Measurements from ENCODE around the gene RNU6-7.

GRCh38 chr14:32171469-32171868 is 30.4 kb upstream of the RNU6-7 start:
- TF ChIP-seq FOXJ3 (CRISPR knock-in tag; IDR thresholded peaks at IDR 0.05; ENCODE audit: borderline replicate concordance), result no peak
- TF ChIP-seq CTCF (IDR thresholded peaks at IDR 0.05), result no peak
- no peak for TF ChIP-seq ATF3 (CRISPR knock-in tag; conservative IDR thresholded peaks at IDR 0.05)
- TF ChIP-seq RELA (CRISPR knock-in tag; IDR thresholded peaks at IDR 0.05; ENCODE audit: borderline replicate concordance), result no peak
- TF ChIP-seq, protein P1, sequence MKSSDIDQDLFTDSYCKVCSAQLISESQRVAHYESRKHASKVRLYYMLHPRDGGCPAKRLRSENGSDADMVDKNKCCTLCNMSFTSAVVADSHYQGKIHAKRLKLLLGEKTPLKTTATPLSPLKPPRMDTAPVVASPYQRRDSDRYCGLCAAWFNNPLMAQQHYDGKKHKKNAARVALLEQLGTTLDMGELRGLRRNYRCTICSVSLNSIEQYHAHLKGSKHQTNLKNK (CRISPR knock-in tag; IDR thresholded peaks at IDR 0.05), result no peak
- TF ChIP-seq HMGXB4 (CRISPR knock-in tag; IDR thresholded peaks at IDR 0.05), result no peak
- TF ChIP-seq, protein P2, sequence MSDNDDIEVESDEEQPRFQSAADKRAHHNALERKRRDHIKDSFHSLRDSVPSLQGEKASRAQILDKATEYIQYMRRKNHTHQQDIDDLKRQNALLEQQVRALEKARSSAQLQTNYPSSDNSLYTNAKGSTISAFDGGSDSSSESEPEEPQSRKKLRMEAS (CRISPR knock-in tag; IDR thresholded peaks at IDR 0.05), result no peak
- TF ChIP-seq, protein P3, sequence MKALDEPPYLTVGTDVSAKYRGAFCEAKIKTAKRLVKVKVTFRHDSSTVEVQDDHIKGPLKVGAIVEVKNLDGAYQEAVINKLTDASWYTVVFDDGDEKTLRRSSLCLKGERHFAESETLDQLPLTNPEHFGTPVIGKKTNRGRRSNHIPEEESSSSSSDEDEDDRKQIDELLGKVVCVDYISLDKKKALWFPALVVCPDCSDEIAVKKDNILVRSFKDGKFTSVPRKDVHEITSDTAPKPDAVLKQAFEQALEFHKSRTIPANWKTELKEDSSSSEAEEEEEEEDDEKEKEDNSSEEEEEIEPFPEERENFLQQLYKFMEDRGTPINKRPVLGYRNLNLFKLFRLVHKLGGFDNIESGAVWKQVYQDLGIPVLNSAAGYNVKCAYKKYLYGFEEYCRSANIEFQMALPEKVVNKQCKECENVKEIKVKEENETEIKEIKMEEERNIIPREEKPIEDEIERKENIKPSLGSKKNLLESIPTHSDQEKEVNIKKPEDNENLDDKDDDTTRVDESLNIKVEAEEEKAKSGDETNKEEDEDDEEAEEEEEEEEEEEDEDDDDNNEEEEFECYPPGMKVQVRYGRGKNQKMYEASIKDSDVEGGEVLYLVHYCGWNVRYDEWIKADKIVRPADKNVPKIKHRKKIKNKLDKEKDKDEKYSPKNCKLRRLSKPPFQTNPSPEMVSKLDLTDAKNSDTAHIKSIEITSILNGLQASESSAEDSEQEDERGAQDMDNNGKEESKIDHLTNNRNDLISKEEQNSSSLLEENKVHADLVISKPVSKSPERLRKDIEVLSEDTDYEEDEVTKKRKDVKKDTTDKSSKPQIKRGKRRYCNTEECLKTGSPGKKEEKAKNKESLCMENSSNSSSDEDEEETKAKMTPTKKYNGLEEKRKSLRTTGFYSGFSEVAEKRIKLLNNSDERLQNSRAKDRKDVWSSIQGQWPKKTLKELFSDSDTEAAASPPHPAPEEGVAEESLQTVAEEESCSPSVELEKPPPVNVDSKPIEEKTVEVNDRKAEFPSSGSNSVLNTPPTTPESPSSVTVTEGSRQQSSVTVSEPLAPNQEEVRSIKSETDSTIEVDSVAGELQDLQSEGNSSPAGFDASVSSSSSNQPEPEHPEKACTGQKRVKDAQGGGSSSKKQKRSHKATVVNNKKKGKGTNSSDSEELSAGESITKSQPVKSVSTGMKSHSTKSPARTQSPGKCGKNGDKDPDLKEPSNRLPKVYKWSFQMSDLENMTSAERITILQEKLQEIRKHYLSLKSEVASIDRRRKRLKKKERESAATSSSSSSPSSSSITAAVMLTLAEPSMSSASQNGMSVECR (CRISPR knock-in tag; IDR thresholded peaks at IDR 0.05; ENCODE audit: borderline replicate concordance), result no peak
- TF ChIP-seq EMX1 (CRISPR knock-in tag; IDR thresholded peaks at IDR 0.05), result no peak
- no peak for TF ChIP-seq TEAD4 (CRISPR knock-in tag; IDR thresholded peaks at IDR 0.05)
- no peak for TF ChIP-seq E2F4 (CRISPR knock-in tag; IDR thresholded peaks at IDR 0.05; ENCODE audit: borderline replicate concordance, low read depth)
- no peak for TF ChIP-seq CBFB (CRISPR knock-in tag; IDR thresholded peaks at IDR 0.05; ENCODE audit: low read depth)
- TF ChIP-seq, protein P4, sequence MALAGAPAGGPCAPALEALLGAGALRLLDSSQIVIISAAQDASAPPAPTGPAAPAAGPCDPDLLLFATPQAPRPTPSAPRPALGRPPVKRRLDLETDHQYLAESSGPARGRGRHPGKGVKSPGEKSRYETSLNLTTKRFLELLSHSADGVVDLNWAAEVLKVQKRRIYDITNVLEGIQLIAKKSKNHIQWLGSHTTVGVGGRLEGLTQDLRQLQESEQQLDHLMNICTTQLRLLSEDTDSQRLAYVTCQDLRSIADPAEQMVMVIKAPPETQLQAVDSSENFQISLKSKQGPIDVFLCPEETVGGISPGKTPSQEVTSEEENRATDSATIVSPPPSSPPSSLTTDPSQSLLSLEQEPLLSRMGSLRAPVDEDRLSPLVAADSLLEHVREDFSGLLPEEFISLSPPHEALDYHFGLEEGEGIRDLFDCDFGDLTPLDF (CRISPR knock-in tag; IDR thresholded peaks at IDR 0.05), result no peak
- no peak for TF ChIP-seq ZBTB21 (CRISPR knock-in tag; IDR thresholded peaks at IDR 0.05; ENCODE audit: borderline replicate concordance)
